ENCODE measurements around the gene CUBN.

- TF ChIP-seq, protein P1, sequence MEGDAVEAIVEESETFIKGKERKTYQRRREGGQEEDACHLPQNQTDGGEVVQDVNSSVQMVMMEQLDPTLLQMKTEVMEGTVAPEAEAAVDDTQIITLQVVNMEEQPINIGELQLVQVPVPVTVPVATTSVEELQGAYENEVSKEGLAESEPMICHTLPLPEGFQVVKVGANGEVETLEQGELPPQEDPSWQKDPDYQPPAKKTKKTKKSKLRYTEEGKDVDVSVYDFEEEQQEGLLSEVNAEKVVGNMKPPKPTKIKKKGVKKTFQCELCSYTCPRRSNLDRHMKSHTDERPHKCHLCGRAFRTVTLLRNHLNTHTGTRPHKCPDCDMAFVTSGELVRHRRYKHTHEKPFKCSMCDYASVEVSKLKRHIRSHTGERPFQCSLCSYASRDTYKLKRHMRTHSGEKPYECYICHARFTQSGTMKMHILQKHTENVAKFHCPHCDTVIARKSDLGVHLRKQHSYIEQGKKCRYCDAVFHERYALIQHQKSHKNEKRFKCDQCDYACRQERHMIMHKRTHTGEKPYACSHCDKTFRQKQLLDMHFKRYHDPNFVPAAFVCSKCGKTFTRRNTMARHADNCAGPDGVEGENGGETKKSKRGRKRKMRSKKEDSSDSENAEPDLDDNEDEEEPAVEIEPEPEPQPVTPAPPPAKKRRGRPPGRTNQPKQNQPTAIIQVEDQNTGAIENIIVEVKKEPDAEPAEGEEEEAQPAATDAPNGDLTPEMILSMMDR (IDR thresholded peaks at IDR 0.05) = no peak
- TF ChIP-seq CEBPB (IDR thresholded peaks at IDR 0.05) (no peak), CHD2 (IDR thresholded peaks at IDR 0.05; ENCODE audit: low read length, partially characterized antibody) (no peak), KDM1A (IDR thresholded peaks at IDR 0.05; ENCODE audit: low read depth) (no peak), CBX8 (IDR thresholded peaks at IDR 0.05) (no peak), TP53 (CRISPR knock-in tag; IDR thresholded peaks at IDR 0.05) (no peak), KDM5A (IDR thresholded peaks at IDR 0.05) (no peak), USF2 (IDR thresholded peaks at IDR 0.05) (no peak), POLR2A (IDR thresholded peaks at IDR 0.05; ENCODE audit: low read length) (no peak), REST (IDR thresholded peaks at IDR 0.05) (no peak)
- TF ChIP-seq, protein P2, sequence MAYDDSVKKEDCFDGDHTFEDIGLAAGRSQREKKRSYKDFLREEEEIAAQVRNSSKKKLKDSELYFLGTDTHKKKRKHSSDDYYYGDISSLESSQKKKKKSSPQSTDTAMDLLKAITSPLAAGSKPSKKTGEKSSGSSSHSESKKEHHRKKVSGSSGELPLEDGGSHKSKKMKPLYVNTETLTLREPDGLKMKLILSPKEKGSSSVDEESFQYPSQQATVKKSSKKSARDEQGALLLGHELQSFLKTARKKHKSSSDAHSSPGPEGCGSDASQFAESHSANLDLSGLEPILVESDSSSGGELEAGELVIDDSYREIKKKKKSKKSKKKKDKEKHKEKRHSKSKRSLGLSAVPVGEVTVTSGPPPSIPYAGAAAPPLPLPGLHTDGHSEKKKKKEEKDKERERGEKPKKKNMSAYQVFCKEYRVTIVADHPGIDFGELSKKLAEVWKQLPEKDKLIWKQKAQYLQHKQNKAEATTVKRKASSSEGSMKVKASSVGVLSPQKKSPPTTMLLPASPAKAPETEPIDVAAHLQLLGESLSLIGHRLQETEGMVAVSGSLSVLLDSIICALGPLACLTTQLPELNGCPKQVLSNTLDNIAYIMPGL (CRISPR knock-in tag; IDR thresholded peaks at IDR 0.05; ENCODE audit: borderline replicate concordance) = no peak
Measured at GRCh38 chr10:17178006-17178405, 48.4 kb upstream of the CUBN start.
